ENCODE measurements around the gene GNAI1.

The GNAI1 gene

DNA sequence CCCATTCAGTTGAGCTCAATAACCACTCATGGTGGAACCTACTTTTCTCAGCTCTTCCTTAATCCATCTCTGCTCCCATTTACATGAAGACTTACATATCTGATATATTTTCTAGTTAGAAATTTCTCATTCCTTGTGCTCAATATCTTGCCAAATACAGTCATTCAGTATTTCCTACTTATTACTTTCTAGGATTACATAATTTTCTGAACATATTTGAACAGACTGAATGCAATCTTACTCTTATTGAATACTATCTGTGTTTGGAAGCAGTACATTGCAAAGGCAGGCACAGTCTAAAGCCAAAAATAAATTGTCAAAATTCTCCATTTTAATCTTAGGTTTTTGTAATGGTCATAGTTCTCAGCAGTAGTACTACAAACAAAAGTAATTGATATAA, 126.0 kb downstream of the GNAI1 start:
- Histone ChIP-seq H3K4me1 (ENCODE audit: control insufficient read depth in 2 of 2, insufficient read depth in 1 of 2, low read depth in 1 of 2, low read length in 2 of 2) (no peaks in the 10 kb centered on the region), H3K27me3 (ENCODE audit: control insufficient read depth in 3 of 3, insufficient read depth in 3 of 3, low read depth in 1 of 3, low read length in 3 of 3) (no peaks in the 10 kb centered on the region), H3K18ac (ENCODE audit: low read length) (no peak overlapping the region), H2BK120ac (ENCODE audit: low read depth, low read length) (no peak overlapping the region), H3K4me2 (ENCODE audit: insufficient read depth, low read length, poor library complexity, severe bottlenecking) (no peak overlapping the region), H3K9me3 (replicated peaks in 1 of 2; ENCODE audit: control insufficient read depth in 2 of 2, insufficient read depth in 1 of 2, low read depth in 1 of 2, low read length in 2 of 2) (no peaks in the 10 kb centered on the region), H3K27ac (replicated peaks; ENCODE audit: low read length) (no peak overlapping the region), H3K4ac (ENCODE audit: low read length) (no peak overlapping the region), H3K14ac (ENCODE audit: low read length) (no peak overlapping the region), H3K36me3 (replicated peaks in 1 of 2; ENCODE audit: control insufficient read depth in 2 of 2, insufficient read depth in 2 of 2, low read length in 2 of 2) (no peaks in the 10 kb centered on the region), H2AK5ac (ENCODE audit: low read depth, low read length) (no peak overlapping the region), H4K8ac (ENCODE audit: low read depth, low read length) (no peak overlapping the region), H3K79me1 (ENCODE audit: low read depth, low read length) (no peaks in the 10 kb centered on the region), H2AFZ (ENCODE audit: low read length) (no peak overlapping the region), H3K4me3 (ENCODE audit: low read length in 2 of 2) (no peak overlapping the region), H2BK15ac (ENCODE audit: low read length) (no peak overlapping the region), H4K91ac (ENCODE audit: low read depth, low read length, poor library complexity) (no peak overlapping the region), H3K9ac (ENCODE audit: low read depth, low read length, poor library complexity) (no peak overlapping the region), H2BK12ac (ENCODE audit: low read length) (no peak overlapping the region), H2BK5ac (ENCODE audit: low read length) (no peak overlapping the region), H3K23ac (ENCODE audit: low read depth, low read length, poor library complexity) (no peak overlapping the region)
- no peak for DNase-seq (ENCODE audit: low spot score)

DNA sequence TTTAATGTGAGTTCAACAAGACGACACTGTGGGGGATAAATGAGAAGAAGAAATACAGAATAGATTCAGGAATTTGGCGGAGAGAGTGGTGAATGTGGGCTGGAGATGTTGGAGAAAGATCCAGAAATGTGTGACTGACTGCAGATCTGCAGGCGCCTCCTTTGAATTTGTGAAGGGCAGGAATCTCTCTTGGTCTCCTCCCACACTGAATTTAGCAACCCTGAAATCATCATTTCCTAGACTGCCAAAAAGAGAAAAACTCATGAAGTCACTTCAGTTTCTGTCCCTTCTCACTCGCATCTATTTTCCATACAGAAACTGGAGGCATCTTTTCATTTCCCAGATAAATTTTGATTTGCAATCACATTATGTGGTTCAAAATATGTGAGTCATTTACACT, 128.7 kb downstream of the GNAI1 start:
- WGBS, 2 donors (ENCODE audit: extremely low coverage in 2 of 2, insufficient read length in 2 of 2, insufficient replicate concordance in 1 of 2) = no CpG with 5 or more reads among the region's 4 CpGs

DNA sequence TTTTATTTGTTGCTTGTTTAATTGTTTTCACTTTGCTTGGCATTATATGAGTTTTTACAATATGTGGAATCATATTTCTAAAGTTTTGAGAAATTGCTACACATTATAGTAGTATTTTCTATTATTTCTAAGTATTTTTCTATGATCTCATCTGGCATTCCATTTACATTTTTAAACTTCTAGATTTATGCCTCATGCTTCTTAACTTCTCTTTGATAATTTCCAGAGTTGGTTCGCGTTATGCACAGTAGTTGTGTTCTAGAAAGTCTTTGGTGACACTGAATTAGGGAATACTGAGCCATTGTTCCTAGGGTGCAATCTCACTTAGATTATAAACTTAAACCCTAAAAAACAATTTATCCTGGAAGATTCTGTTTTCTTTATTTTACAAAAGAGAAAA, 129.2 kb downstream of the GNAI1 start:
- no peak overlapping the region for H2BK120ac ChIP-seq (ENCODE audit: low read depth, low read length)
- no peak overlapping the region for H3K4me3 ChIP-seq (ENCODE audit: low read length in 2 of 2)
- no peak overlapping the region for H2BK15ac ChIP-seq (ENCODE audit: low read length)
- no peaks in the 10 kb centered on the region for H3K9me3 ChIP-seq (replicated peaks in 1 of 2; ENCODE audit: control insufficient read depth in 2 of 2, insufficient read depth in 1 of 2, low read depth in 1 of 2, low read length in 2 of 2)
- no peak overlapping the region for H2BK5ac ChIP-seq (ENCODE audit: low read length)
- H3K79me1 ChIP-seq (ENCODE audit: low read depth, low read length) = no peaks in the 10 kb centered on the region
- no peak overlapping the region for H2AFZ ChIP-seq (ENCODE audit: low read length)
- no peak overlapping the region for H3K14ac ChIP-seq (ENCODE audit: low read length)
- no peak overlapping the region for H4K91ac ChIP-seq (ENCODE audit: low read depth, low read length, poor library complexity)
- no peak overlapping the region for H4K8ac ChIP-seq (ENCODE audit: low read depth, low read length)
- H3K23ac ChIP-seq (ENCODE audit: low read depth, low read length, poor library complexity) = no peak overlapping the region
- no peak overlapping the region for H3K4ac ChIP-seq (ENCODE audit: low read length)
- H2AK5ac ChIP-seq (ENCODE audit: low read depth, low read length) = no peak overlapping the region
- H2BK12ac ChIP-seq (ENCODE audit: low read length) = no peak overlapping the region
- no peaks in the 10 kb centered on the region for H3K4me1 ChIP-seq (ENCODE audit: control insufficient read depth in 2 of 2, insufficient read depth in 1 of 2, low read depth in 1 of 2, low read length in 2 of 2)
- H3K27me3 ChIP-seq (ENCODE audit: control insufficient read depth in 3 of 3, insufficient read depth in 3 of 3, low read depth in 1 of 3, low read length in 3 of 3) = no peaks in the 10 kb centered on the region
- H3K36me3 ChIP-seq (replicated peaks in 1 of 2; ENCODE audit: control insufficient read depth in 2 of 2, insufficient read depth in 2 of 2, low read length in 2 of 2) = no peaks in the 10 kb centered on the region
- no peak overlapping the region for H3K27ac ChIP-seq (replicated peaks; ENCODE audit: low read length)
- DNase-seq (ENCODE audit: low spot score) = no peak
- no peak overlapping the region for H3K9ac ChIP-seq (ENCODE audit: low read depth, low read length, poor library complexity)
- no peak overlapping the region for H3K4me2 ChIP-seq (ENCODE audit: insufficient read depth, low read length, poor library complexity, severe bottlenecking)
- H3K18ac ChIP-seq (ENCODE audit: low read length) = no peak overlapping the region
- no CpG with 5 or more reads among the region's 2 CpGs for WGBS, 2 donors (ENCODE audit: extremely low coverage in 2 of 2, insufficient read length in 2 of 2, insufficient replicate concordance in 1 of 2)

More for the DNA sequence above, 128.7 kb downstream of the GNAI1 start:
- H3K27ac ChIP-seq (replicated peaks; ENCODE audit: low read length) = no peak overlapping the region
- H2AFZ ChIP-seq (ENCODE audit: low read length) = no peak overlapping the region
- no peak overlapping the region for H4K8ac ChIP-seq (ENCODE audit: low read depth, low read length)
- H2BK12ac ChIP-seq (ENCODE audit: low read length) = no peak overlapping the region
- H2AK5ac ChIP-seq (ENCODE audit: low read depth, low read length) = no peak overlapping the region
- no peak overlapping the region for H3K18ac ChIP-seq (ENCODE audit: low read length)
- no peak overlapping the region for H3K4me3 ChIP-seq (ENCODE audit: low read length in 2 of 2)
- H2BK5ac ChIP-seq (ENCODE audit: low read length) = no peak overlapping the region
- no peak overlapping the region for H4K91ac ChIP-seq (ENCODE audit: low read depth, low read length, poor library complexity)
- H3K9ac ChIP-seq (ENCODE audit: low read depth, low read length, poor library complexity) = no peak overlapping the region
- DNase-seq (ENCODE audit: low spot score) = no peak
- no peaks in the 10 kb centered on the region for H3K4me1 ChIP-seq (ENCODE audit: control insufficient read depth in 2 of 2, insufficient read depth in 1 of 2, low read depth in 1 of 2, low read length in 2 of 2)
- H2BK120ac ChIP-seq (ENCODE audit: low read depth, low read length) = no peak overlapping the region
- no peaks in the 10 kb centered on the region for H3K36me3 ChIP-seq (replicated peaks in 1 of 2; ENCODE audit: control insufficient read depth in 2 of 2, insufficient read depth in 2 of 2, low read length in 2 of 2)
- H3K27me3 ChIP-seq (ENCODE audit: control insufficient read depth in 3 of 3, insufficient read depth in 3 of 3, low read depth in 1 of 3, low read length in 3 of 3) = no peaks in the 10 kb centered on the region
- no peak overlapping the region for H3K4ac ChIP-seq (ENCODE audit: low read length)
- H3K4me2 ChIP-seq (ENCODE audit: insufficient read depth, low read length, poor library complexity, severe bottlenecking) = no peak overlapping the region
- no peak overlapping the region for H3K23ac ChIP-seq (ENCODE audit: low read depth, low read length, poor library complexity)
- no peak overlapping the region for H2BK15ac ChIP-seq (ENCODE audit: low read length)
- no peaks in the 10 kb centered on the region for H3K79me1 ChIP-seq (ENCODE audit: low read depth, low read length)
- H3K14ac ChIP-seq (ENCODE audit: low read length) = no peak overlapping the region
- H3K9me3 ChIP-seq (replicated peaks in 1 of 2; ENCODE audit: control insufficient read depth in 2 of 2, insufficient read depth in 1 of 2, low read depth in 1 of 2, low read length in 2 of 2) = no peaks in the 10 kb centered on the region

DNA sequence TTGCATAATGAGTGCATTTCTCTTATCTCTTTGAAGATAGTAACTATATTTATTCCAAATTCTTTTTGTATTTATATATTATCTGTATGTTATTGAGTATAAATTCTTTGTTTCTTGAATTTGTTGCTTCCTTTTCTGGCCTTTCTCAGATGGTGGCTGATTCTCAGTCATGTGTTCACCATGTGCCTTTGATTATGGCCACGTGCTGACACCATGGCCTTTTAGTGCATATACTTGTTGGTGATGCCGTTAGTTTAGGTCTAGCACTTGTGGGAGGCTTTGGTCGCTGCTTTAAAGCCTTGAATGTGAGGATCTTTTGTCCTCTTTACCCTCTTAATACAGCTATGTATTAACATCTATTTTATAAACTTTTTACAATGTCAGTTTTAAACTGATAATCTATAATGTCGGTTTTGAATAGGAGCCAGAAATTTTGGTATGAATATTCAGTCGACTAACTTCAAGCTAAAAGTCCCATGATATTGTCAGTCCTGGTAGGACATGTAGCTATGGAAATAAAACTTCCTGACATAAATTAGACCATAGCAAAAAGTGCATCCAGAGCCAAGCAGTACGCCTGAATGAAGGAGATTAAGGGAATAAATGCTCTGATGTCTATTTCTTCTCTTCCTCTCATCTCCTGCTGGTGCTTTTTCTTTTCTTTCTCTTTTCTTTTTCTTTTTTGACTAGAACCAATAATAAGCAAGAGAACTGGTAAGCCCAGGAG, 130.3 kb downstream of the GNAI1 start:
- no CpG with 5 or more reads among the region's 6 CpGs for WGBS, 2 donors (ENCODE audit: extremely low coverage in 2 of 2, insufficient read length in 2 of 2, insufficient replicate concordance in 1 of 2)
- Histone ChIP-seq H3K4me1 (ENCODE audit: control insufficient read depth in 2 of 2, insufficient read depth in 1 of 2, low read depth in 1 of 2, low read length in 2 of 2) (no peaks in the 10 kb centered on the region), H3K4me3 (ENCODE audit: low read length in 2 of 2) (no peak overlapping the region), H2BK15ac (ENCODE audit: low read length) (no peak overlapping the region), H2AFZ (ENCODE audit: low read length) (no peak overlapping the region), H3K36me3 (replicated peaks in 1 of 2; ENCODE audit: control insufficient read depth in 2 of 2, insufficient read depth in 2 of 2, low read length in 2 of 2) (no peaks in the 10 kb centered on the region), H2AK5ac (ENCODE audit: low read depth, low read length) (no peak overlapping the region), H2BK120ac (ENCODE audit: low read depth, low read length) (no peak overlapping the region), H3K27ac (replicated peaks; ENCODE audit: low read length) (no peak overlapping the region), H2BK12ac (ENCODE audit: low read length) (no peak overlapping the region), H3K4me2 (ENCODE audit: insufficient read depth, low read length, poor library complexity, severe bottlenecking) (no peak overlapping the region), H3K9ac (ENCODE audit: low read depth, low read length, poor library complexity) (no peak overlapping the region), H3K23ac (ENCODE audit: low read depth, low read length, poor library complexity) (no peak overlapping the region), H2BK5ac (ENCODE audit: low read length) (no peak overlapping the region), H3K27me3 (ENCODE audit: control insufficient read depth in 3 of 3, insufficient read depth in 3 of 3, low read depth in 1 of 3, low read length in 3 of 3) (no peaks in the 10 kb centered on the region), H4K8ac (ENCODE audit: low read depth, low read length) (no peak overlapping the region), H3K79me1 (ENCODE audit: low read depth, low read length) (no peaks in the 10 kb centered on the region), H3K14ac (ENCODE audit: low read length) (no peak overlapping the region), H3K9me3 (replicated peaks in 1 of 2; ENCODE audit: control insufficient read depth in 2 of 2, insufficient read depth in 1 of 2, low read depth in 1 of 2, low read length in 2 of 2) (no peaks in the 10 kb centered on the region), H4K91ac (ENCODE audit: low read depth, low read length, poor library complexity) (no peak overlapping the region), H3K18ac (ENCODE audit: low read length) (no peak overlapping the region), H3K4ac (ENCODE audit: low read length) (no peak overlapping the region)
- DNase-seq (ENCODE audit: low spot score) = no peak
